Dedifferentiated amniotic fluid mesenchymal stem cell (primary cell): Measurements from ENCODE around the gene COL18A1.
A peak's percentile ranks its signal among the peaks of the same experiment; 100 is the strongest.

ENCODE experiments used
- DNase-seq: peaks from one replicate; pipeline ENCODE4 v3.0.0-alpha.2; 2016; ENCODE audit errors: extremely low spot score

Gene COL18A1

GRCh38 chr21:45454926-45455673 is 50.1 kb downstream of the COL18A1 start:
- no peak for DNase-seq

DNA sequence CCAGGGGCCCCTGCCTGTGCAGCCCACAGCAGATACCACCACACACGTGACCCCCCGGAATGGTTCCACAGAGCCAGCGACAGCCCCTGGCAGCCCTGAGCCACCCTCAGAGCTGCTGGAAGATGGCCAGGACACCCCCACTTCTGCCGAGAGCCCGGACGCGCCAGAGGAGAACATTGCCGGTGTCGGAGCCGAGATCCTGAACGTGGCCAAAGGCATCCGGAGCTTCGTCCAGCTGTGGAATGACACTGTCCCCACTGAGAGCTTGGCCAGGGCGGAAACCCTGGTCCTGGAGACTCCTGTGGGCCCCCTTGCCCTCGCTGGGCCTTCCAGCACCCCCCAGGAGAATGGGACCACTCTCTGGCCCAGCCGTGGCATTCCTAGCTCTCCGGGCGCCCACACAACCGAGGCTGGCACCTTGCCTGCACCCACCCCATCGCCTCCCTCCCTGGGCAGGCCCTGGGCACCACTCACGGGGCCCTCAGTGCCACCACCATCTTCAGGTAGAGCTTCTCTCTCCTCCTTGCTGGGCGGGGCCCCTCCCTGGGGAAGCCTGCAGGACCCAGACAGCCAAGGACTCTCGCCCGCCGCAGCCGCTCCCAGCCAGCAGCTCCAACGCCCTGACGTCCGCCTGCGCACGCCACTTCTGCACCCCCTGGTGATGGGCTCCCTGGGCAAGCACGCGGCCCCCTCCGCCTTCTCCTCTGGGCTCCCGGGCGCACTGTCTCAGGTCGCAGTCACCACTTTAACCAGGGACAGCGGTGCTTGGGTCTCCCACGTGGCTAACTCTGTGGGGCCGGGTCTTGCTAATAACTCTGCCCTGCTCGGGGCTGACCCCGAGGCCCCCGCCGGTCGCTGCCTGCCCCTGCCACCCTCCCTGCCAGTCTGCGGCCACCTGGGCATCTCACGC is 51.0 kb downstream of the COL18A1 start:
- no peak for DNase-seq

- DNase-seq, result no peak
These were observed 51.7 kb downstream of the COL18A1 start for GRCh38 chr21:45456584-45457160.

- DNase-seq, result no peak
These were observed 52.3 kb downstream of the COL18A1 start for GRCh38 chr21:45457161-45457831.

GRCh38 chr21:45457832-45458172 is 52.8 kb downstream of the COL18A1 start:
- no peak for DNase-seq

DNA sequence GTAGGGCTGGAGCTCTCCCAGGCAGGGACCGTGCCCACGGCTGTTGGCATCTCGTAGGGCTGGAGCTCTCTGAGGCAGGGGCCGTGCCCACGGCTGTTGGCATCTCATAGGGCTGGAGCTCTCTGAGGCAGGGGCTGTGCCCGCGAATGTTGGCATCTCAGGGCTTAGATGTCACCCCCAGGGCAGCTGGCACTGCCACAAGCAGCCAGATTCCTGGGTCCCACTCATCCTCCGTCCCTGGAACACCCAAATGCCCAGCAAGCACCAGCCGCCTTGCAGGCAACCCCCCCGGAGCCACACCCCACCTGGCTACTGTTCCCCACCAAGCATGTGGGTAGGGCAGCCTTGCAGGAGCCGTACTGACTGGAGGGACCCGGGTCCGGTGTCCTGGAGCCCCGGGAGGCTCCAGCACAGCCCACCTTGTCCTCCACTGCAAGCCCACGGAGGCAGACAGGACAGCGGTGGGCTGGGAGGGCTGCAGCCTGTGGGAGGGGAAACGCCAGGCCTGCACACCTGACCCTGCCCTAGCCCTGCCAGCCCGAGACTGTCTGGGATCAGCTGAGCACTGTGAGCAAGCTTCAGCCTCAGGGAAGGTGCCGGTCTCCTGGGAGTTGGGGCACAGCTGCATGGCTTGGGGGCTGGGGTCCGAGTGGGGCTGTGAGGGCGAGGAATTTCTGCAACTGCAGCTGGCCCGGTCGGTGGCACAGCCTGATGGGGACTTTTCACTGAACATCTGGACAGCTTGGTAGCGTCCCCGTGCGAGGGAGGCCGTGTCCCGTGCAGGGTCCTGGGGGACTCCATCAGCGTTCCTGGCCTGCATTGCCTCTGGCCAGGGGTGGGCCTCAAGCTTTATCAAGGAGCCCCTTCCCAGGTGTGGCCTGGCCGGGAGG is 53.6 kb downstream of the COL18A1 start:
- no peak for DNase-seq

DNA sequence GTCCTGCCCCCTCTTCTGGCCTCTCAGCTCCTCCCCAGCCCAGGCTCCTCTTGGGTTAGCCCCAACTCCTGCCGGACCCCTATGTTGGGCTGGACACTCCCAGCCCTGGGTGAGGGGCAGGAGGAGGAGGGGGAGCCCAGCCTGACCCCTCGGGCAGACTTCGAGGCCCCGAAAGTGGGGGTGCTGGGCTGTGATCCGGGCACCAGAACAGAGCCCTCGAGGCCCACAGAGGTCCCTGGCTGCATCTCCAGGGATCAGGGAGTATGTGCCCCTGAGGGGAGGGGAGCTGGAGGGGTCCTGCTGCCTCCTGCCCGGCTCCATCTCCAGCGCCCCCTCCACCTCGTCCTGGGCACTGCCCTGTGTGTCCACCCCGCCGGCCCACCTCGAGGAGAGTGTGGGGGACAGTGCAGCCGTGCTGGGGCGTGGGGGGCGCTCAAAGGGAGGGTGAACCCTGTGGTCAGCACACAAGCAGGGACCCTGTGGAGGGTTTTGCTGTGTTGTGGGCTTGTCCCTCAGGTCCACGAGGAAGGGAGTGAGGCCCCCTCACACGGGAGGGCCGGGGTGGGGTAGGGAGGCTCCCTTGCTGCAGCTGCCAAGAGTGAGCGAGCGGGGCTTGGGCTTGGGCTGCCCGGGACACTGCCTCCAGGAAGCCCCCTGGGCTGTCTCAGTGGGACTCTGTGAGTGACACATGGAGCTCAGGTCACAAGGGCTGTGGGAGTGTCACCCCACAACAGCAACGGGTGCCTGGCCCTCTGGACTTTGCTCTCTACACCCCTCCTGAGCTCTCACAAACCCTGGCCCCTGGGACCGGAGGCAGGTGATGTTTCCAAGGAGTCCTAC is 54.4 kb downstream of the COL18A1 start:
- DNase-seq, result no peak

GRCh38 chr21:45460011-45460565 is 55.1 kb downstream of the COL18A1 start:
- DNase-seq, result no peak

- peak; percentile 36 for DNase-seq
These were observed 55.8 kb downstream of the COL18A1 start for GRCh38 chr21:45460611-45461368.

- DNase-seq, result no peak
These were observed 56.4 kb downstream of the COL18A1 start for GRCh38 chr21:45461369-45461750.

DNA sequence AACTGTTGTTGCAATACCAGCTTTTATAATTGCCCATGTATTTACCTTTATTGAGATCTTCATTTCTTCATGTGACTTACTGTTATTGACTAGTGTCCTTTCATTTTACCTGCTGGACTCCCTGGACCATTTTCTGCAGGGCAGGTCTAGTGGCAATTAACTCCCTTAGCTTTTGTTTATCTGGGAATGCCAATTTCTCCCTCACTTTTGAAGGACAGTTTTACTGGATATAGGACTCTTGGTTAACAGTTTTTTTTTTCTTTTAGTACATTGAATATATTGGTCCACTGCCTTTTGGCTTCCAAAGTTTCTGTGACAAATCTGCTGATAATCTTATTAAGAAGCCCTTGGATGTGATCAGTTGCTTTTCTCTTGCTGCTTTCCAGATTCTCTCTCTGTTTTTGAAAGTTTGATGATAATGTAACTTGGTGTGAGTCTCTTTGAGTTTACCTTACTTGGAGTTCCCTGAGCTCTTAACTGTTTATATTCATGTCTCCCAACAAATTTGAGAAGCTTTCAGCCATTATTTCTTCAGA is 56.9 kb downstream of the COL18A1 start:
- DNase-seq, result no peak

DNA sequence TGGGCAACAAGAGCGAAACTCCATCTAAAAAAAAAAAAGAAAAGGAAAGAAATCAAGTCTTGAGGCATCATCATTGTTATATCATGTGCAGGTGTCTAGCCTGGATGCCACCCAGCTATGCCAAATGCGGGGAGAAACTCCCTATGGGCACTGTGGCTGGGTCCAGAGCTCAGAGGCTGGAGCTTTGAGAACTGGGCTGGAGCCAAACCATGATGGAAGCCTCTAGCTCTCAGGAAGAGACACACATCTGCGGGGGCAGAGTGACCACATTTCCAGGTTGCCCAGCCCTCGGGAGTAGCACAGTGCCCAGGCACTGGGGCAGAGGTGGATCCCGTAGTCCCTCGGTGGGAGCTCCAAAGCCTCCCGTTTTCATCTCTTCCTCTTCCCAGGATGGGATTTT is 58.9 kb downstream of the COL18A1 start:
- no peak for DNase-seq

GRCh38 chr21:45464309-45464708 is 59.3 kb downstream of the COL18A1 start:
- no peak for DNase-seq

DNA sequence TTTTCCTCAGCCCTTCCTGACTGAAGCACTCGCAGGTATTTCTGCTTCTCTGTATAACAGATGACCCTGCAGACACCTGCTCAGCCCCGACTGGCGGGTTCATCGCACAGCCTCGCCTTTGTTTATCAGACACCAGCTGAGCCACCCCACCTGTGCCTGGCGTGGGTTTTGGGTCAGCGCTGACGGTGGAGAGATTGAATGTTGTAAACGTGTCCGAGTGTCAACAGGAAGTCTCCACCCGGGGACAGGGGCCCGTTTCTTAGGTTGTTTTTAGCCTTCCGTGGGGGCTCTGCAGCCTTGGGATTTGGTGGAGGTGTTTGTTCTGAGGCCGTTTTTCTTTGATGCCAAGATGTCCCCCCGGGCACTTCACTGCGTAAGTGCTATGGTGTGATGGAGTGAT is 60.1 kb downstream of the COL18A1 start:
- no peak for DNase-seq

DNA sequence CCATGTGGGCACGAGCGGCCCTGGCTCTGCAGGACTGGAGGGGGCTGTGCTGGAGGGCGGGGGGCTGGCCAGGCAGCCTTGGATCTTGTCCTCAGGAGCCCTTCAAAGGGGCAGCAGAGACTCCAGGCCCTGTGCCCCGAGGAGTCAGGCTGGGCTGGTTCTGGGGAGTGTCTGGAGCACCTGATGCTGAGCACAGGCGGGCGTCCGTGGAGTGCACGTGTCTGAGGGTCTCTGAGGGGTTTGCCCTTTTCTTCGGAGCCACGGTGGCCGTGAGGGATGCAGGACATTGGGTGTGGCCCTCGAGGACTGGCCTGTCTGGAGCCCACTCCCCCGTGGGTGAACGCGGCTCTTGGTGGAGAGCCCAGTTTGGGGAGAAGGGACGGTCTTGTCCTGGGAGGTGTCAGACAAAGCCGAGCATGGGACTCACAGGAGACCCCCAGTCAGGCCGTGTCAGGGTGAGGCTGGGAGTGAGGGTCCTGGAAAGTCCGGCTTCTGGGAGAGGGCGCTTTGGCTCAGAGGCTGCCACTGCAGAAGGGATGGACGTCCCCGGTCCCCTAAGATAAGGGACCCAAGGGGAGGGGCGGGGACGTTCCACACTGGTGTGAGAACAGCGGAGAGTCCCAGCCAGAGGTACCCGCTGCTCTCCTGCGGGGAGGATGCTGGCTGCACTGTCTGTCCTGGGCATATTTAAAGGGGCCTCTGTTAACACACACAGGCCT is 60.8 kb downstream of the COL18A1 start:
- DNase-seq, result no peak

- DNase-seq, result no peak
These were observed 61.6 kb downstream of the COL18A1 start for GRCh38 chr21:45466330-45467220.

DNA sequence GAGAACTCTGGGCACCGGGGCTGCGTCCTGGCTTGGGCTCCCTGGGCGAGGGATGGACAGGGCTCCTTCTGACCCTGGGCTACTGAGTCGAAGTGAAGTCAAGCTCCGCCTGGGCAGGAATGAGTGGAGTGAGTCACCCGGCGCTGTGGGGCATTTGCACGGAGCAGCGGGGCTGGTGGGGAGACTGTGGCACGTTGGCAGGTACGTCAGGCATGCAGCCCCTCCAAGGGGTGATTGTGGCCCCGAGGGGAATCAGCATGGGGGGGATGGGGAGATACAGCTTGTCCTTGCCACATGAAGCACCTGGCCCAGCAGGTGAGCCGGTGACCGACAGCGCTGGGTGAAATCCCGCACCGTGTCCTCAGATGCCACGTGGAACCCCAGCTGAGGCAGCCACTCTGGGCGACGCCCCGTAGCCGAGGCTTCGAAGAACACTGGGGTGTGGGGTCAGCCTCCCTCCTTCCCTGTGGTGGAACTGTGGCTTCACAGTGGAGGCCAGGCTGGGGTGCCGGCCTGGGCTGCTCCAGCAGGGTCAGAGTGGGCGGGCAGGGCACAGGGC is 62.3 kb downstream of the COL18A1 start:
- DNase-seq, result no peak
